LNCaP clone FGC (cell line): ENCODE measurements around the gene ID3.
A peak's percentile ranks its signal among the peaks of the same experiment; 100 is the strongest.
"Not testable (repeated sequence)": the region's sequence is repeated elsewhere in the genome, so short reads cannot be mapped to it uniquely, and the experiment has no call there.

Experiments used
- DNase-seq: peaks from one replicate; pipeline ENCODE4 v3.0.0-alpha.2; 2011; ENCODE audit warnings: low read depth
- H3K4me3 ChIP-seq: 2 replicates; pipeline ENCODE4 v1.5.1; 2011; ENCODE audit warnings: mild to moderate bottlenecking, low read depth, low read length, control low read depth
- CTCF ChIP-seq: IDR thresholded peaks from 2 replicates; pipeline ENCODE4 v1.5.1; 2012; ENCODE audit warnings: mild to moderate bottlenecking; ENCODE audit not compliant: control insufficient read depth, insufficient read depth; ENCODE audit errors: extremely low read depth

The ID3 gene

GRCh38 chr1:23545851-23546250 is 13.4 kb downstream of the ID3 start:
- no peak overlapping the region for H3K4me3 ChIP-seq
- no peak for TF ChIP-seq CTCF
- DNase-seq = no peak

GRCh38 chr1:23544444-23545389 is 14.6 kb downstream of the ID3 start:
- DNase-seq = no peak
- H3K4me3 ChIP-seq = no peak overlapping the region
- peak; percentile 74 for TF ChIP-seq CTCF

GRCh38 chr1:23543707-23544443 is 15.4 kb downstream of the ID3 start:
- DNase-seq = no peak
- TF ChIP-seq CTCF = no peak

GRCh38 chr1:23542940-23543339 is 16.4 kb downstream of the ID3 start:
- not testable (repeated sequence) for DNase-seq, H3K4me3 ChIP-seq

More at GRCh38 chr1:23543707-23544443, 15.4 kb downstream of the ID3 start:
- H3K4me3 ChIP-seq = no peak overlapping the region

GRCh38 chr1:23539698-23540266 is 19.5 kb downstream of the ID3 start:
- no peak overlapping the region for H3K4me3 ChIP-seq
- DNase-seq = peak; percentile 56
- TF ChIP-seq CTCF = peak; percentile 68

GRCh38 chr1:23537296-23537973 is 21.9 kb downstream of the ID3 start:
- H3K4me3 ChIP-seq = no peak overlapping the region
- TF ChIP-seq CTCF = no peak
- no peak for DNase-seq
